Caki2 (cell line): ENCODE measurements around the gene ST6GALNAC2. TPM values are rescaled to one million over a fixed set of nuclear protein-coding genes. Genes with fewer than 3 reads are reported as not detected.
"Not testable (repeated sequence)": the region's sequence is repeated elsewhere in the genome, so short reads cannot be mapped to it uniquely, and the experiment has no call there.

ENCODE experiments used
- DNase-seq: peaks from one replicate; pipeline ENCODE4 v3.0.0-alpha.2; 2015; ENCODE audit warnings: low read depth
- in situ Hi-C: cut with HindIII; loops from 2 replicates; pipeline ENCODE4 v1.10.0; 2016; ENCODE audit warnings: low sequenced_read_pairs, low pct_unique_long_range_greater_than_20kb, mixed read lengths
- total RNA-seq: library from RNA; depleted of rRNA; stranded (reverse); fragments of >200 nt; shearing (Covaris generic); gene quantifications from 2 replicates; pipeline ENCODE4 v1.2.3, GENCODE V29; 2014; ENCODE audit warnings: low replicate concordance

The ST6GALNAC2 gene
- total RNA-seq, 1 experiment from 2014 or later = 2.8 TPM

GRCh38 chr17:76577876-76578275 is 7.8 kb downstream of the ST6GALNAC2 start:
- no peak for DNase-seq
- in situ Hi-C loops = no loop called here

- in situ Hi-C loops = no loop called here
- DNase-seq = no peak
These were observed 9.5 kb downstream of the ST6GALNAC2 start for GRCh38 chr17:76576189-76576588.

- in situ Hi-C loops = no loop called here
- no peak for DNase-seq
These were observed 10.1 kb downstream of the ST6GALNAC2 start for GRCh38 chr17:76575570-76575969.

- in situ Hi-C loops = no loop called here
These were observed 11.5 kb downstream of the ST6GALNAC2 start for GRCh38 chr17:76574166-76574565.

GRCh38 chr17:76573096-76573495 is 12.6 kb downstream of the ST6GALNAC2 start:
- in situ Hi-C loops = no loop called here
- DNase-seq = no peak

More at GRCh38 chr17:76574166-76574565, 11.5 kb downstream of the ST6GALNAC2 start:
- no peak for DNase-seq

- in situ Hi-C loops = no loop called here
- no peak for DNase-seq
These were observed 13.3 kb downstream of the ST6GALNAC2 start for GRCh38 chr17:76572201-76572910.

GRCh38 chr17:76570877-76571471 is 14.7 kb downstream of the ST6GALNAC2 start:
- in situ Hi-C loops = no loop called here

GRCh38 chr17:76570457-76570856 is 15.2 kb downstream of the ST6GALNAC2 start:
- in situ Hi-C loops = no loop called here
- no peak for DNase-seq

More at GRCh38 chr17:76570877-76571471, 14.7 kb downstream of the ST6GALNAC2 start:
- DNase-seq = no peak

- in situ Hi-C loops = no loop called here
- no peak for DNase-seq
These were observed 15.9 kb downstream of the ST6GALNAC2 start for GRCh38 chr17:76569607-76570279.

GRCh38 chr17:76568811-76569221 is 16.8 kb downstream of the ST6GALNAC2 start:
- no peak for DNase-seq
- in situ Hi-C loops = no loop called here

- DNase-seq = no peak
- in situ Hi-C loops = no loop called here
These were observed 17.8 kb downstream of the ST6GALNAC2 start for GRCh38 chr17:76567634-76568432.

GRCh38 chr17:76566988-76567431 is 18.6 kb downstream of the ST6GALNAC2 start:
- DNase-seq = no peak
- in situ Hi-C loops = no loop called here

- in situ Hi-C loops = no loop called here
These were observed 19.1 kb downstream of the ST6GALNAC2 start for GRCh38 chr17:76566613-76566943.

GRCh38 chr17:76565728-76566612 is 19.7 kb downstream of the ST6GALNAC2 start:
- in situ Hi-C loops = no loop called here
- DNase-seq = no peak

More at GRCh38 chr17:76566613-76566943, 19.1 kb downstream of the ST6GALNAC2 start:
- DNase-seq = no peak

GRCh38 chr17:76564991-76565727 is 20.5 kb downstream of the ST6GALNAC2 start:
- in situ Hi-C loops = not testable (repeated sequence)
- peak; percentile 76 for DNase-seq

- in situ Hi-C loops, DNase-seq: not testable (repeated sequence)
These were observed 22.3 kb downstream of the ST6GALNAC2 start for GRCh38 chr17:76563359-76563758.

GRCh38 chr17:76562734-76563148 is 22.9 kb downstream of the ST6GALNAC2 start:
- DNase-seq = no peak
- in situ Hi-C loops = no loop called here
